Measurements from ENCODE around the gene TPO.
"Not testable (repeated sequence)": the region's sequence is repeated elsewhere in the genome, so short reads cannot be mapped to it uniquely, and the experiment has no call there.

TPO gene

GRCh38 chr2:1487758-1488157 lies 74.5 kb downstream of the TPO start:
- DNase-seq = no peak

GRCh38 chr2:1488181-1488671 lies 75.0 kb downstream of the TPO start:
- DNase-seq = no peak

GRCh38 chr2:1488851-1489250 lies 75.6 kb downstream of the TPO start:
- DNase-seq = no peak

- no peak for DNase-seq
Observed at GRCh38 chr2:1489486-1489885, 76.2 kb downstream of the TPO start.

- DNase-seq = not testable (repeated sequence)
Observed at GRCh38 chr2:1490381-1490780, 77.1 kb downstream of the TPO start.

GRCh38 chr2:1491751-1492150 lies 78.5 kb downstream of the TPO start:
- no peak for DNase-seq

GRCh38 chr2:1492231-1492630 lies 79.0 kb downstream of the TPO start:
- DNase-seq = not testable (repeated sequence)

- no peak for DNase-seq
Observed at GRCh38 chr2:1492711-1493430, 79.6 kb downstream of the TPO start.

GRCh38 chr2:1493431-1494126 lies 80.3 kb downstream of the TPO start:
- no peak for DNase-seq

- DNase-seq = no peak
Observed at GRCh38 chr2:1494257-1494656, 81.0 kb downstream of the TPO start.

- no peak for DNase-seq
Observed at GRCh38 chr2:1494906-1495305, 81.6 kb downstream of the TPO start.

GRCh38 chr2:1495676-1496358 lies 82.6 kb downstream of the TPO start:
- no peak for DNase-seq

- DNase-seq = no peak
Observed at GRCh38 chr2:1496359-1496821, 83.1 kb downstream of the TPO start.

- DNase-seq = no peak
Observed at GRCh38 chr2:1497122-1497611, 83.9 kb downstream of the TPO start.

GRCh38 chr2:1498176-1498575 lies 84.9 kb downstream of the TPO start:
- DNase-seq = no peak

- no peak for DNase-seq
Observed at GRCh38 chr2:1499033-1499795, 86.0 kb downstream of the TPO start.

GRCh38 chr2:1501038-1501851 lies 88.0 kb downstream of the TPO start:
- DNase-seq = no peak

GRCh38 chr2:1501991-1502390 lies 88.7 kb downstream of the TPO start:
- no peak for DNase-seq

- DNase-seq = no peak
Observed at GRCh38 chr2:1502891-1503304, 89.6 kb downstream of the TPO start.

- DNase-seq = no peak
Observed at GRCh38 chr2:1503471-1504310, 90.4 kb downstream of the TPO start.

- no peak for DNase-seq
Observed at GRCh38 chr2:1504311-1504750, 91.1 kb downstream of the TPO start.
